ENCODE measurements around the gene SHISA9. TPM values are rescaled to one million over a fixed set of nuclear protein-coding genes. Genes with fewer than 3 reads are reported as not detected.

The SHISA9 gene
- total and polyA plus RNA-seq, 5 donors from 2014 or later = not detected

GRCh38 chr16:12958366-12958765, 57.0 kb downstream of the SHISA9 start:
- Mint-ChIP-seq H3K4me3 (no peak overlapping the region), H3K36me3 (no peaks in the 10 kb centered on the region), H3K4me1 (no peaks in the 10 kb centered on the region), H3K27ac (no peak overlapping the region), H3K27me3 (no peaks in the 10 kb centered on the region), H3K9me3 (peaks cover 0 to 10% (median 2%) of the 10 kb centered on the region in 7 donors)
- no peaks in the 10 kb centered on the region for H3K36me3 ChIP-seq (ENCODE audit: control insufficient read depth, insufficient read depth, low read length)
- H3K4me3 ChIP-seq (ENCODE audit: low read depth, low read length) = no peak overlapping the region
- DNase-seq (no peak), ATAC-seq (ENCODE audit: low read depth in 2 of 2) (no peak)
- H3K9me3 ChIP-seq (ENCODE audit: control insufficient read depth in 2 of 2, low read length in 2 of 2) = no peaks in the 10 kb centered on the region
- no peaks in the 10 kb centered on the region for H3K4me1 ChIP-seq (ENCODE audit: control insufficient read depth, insufficient read depth, low read length, poor library complexity, severe bottlenecking)
- no peaks in the 10 kb centered on the region for H3K27me3 ChIP-seq (ENCODE audit: control insufficient read depth, insufficient read depth, low read length)
- H3K27ac ChIP-seq (ENCODE audit: insufficient read depth, low read length, poor library complexity, severe bottlenecking) = no peak overlapping the region

- Mint-ChIP-seq H3K4me1 (no peaks in the 10 kb centered on the region), H3K9me3 (peaks cover 0 to 10% (median 2%) of the 10 kb centered on the region in 7 donors), H3K36me3 (no peaks in the 10 kb centered on the region), H3K27ac (no peak overlapping the region), H3K27me3 (no peaks in the 10 kb centered on the region), H3K4me3 (no peak overlapping the region)
- DNase-seq = no peak
- Histone ChIP-seq H3K27ac (ENCODE audit: insufficient read depth, low read length, poor library complexity, severe bottlenecking) (no peak overlapping the region), H3K9me3 (ENCODE audit: control insufficient read depth in 2 of 2, low read length in 2 of 2) (no peaks in the 10 kb centered on the region), H3K27me3 (ENCODE audit: control insufficient read depth, insufficient read depth, low read length) (no peaks in the 10 kb centered on the region), H3K36me3 (ENCODE audit: control insufficient read depth, insufficient read depth, low read length) (no peaks in the 10 kb centered on the region), H3K4me1 (ENCODE audit: control insufficient read depth, insufficient read depth, low read length, poor library complexity, severe bottlenecking) (no peaks in the 10 kb centered on the region), H3K4me3 (ENCODE audit: low read depth, low read length) (no peak overlapping the region)
- ATAC-seq (ENCODE audit: low read depth in 2 of 2) = no peak
Measured at GRCh38 chr16:12959072-12959471, 57.7 kb downstream of the SHISA9 start.

GRCh38 chr16:12961626-12962025, 60.2 kb downstream of the SHISA9 start:
- no peaks in the 10 kb centered on the region for H3K4me1 Mint-ChIP-seq
- Histone ChIP-seq H3K36me3 (ENCODE audit: control insufficient read depth, insufficient read depth, low read length) (no peaks in the 10 kb centered on the region), H3K4me3 (ENCODE audit: low read depth, low read length) (no peak overlapping the region), H3K27me3 (ENCODE audit: control insufficient read depth, insufficient read depth, low read length) (no peaks in the 10 kb centered on the region), H3K9me3 (ENCODE audit: control insufficient read depth in 2 of 2, low read length in 2 of 2) (no peaks in the 10 kb centered on the region), H3K27ac (ENCODE audit: insufficient read depth, low read length, poor library complexity, severe bottlenecking) (no peak overlapping the region), H3K4me1 (ENCODE audit: control insufficient read depth, insufficient read depth, low read length, poor library complexity, severe bottlenecking) (no peaks in the 10 kb centered on the region)
- ATAC-seq (ENCODE audit: low read depth in 2 of 2) = no peak
- no peak overlapping the region for H3K27ac Mint-ChIP-seq
- H3K9me3 Mint-ChIP-seq = peaks cover 0 to 10% (median 0%) of the 10 kb centered on the region in 7 donors
- H3K4me3 Mint-ChIP-seq = no peak overlapping the region
- no peaks in the 10 kb centered on the region for H3K27me3 Mint-ChIP-seq
- H3K36me3 Mint-ChIP-seq = no peaks in the 10 kb centered on the region
- DNase-seq = no peak

GRCh38 chr16:12964461-12964860, 63.1 kb downstream of the SHISA9 start:
- Histone ChIP-seq H3K4me1 (ENCODE audit: control insufficient read depth, insufficient read depth, low read length, poor library complexity, severe bottlenecking) (no peaks in the 10 kb centered on the region), H3K4me3 (ENCODE audit: low read depth, low read length) (no peak overlapping the region), H3K27ac (ENCODE audit: insufficient read depth, low read length, poor library complexity, severe bottlenecking) (no peak overlapping the region), H3K27me3 (ENCODE audit: control insufficient read depth, insufficient read depth, low read length) (no peaks in the 10 kb centered on the region), H3K36me3 (ENCODE audit: control insufficient read depth, insufficient read depth, low read length) (no peaks in the 10 kb centered on the region), H3K9me3 (ENCODE audit: control insufficient read depth in 2 of 2, low read length in 2 of 2) (no peaks in the 10 kb centered on the region)
- Mint-ChIP-seq H3K27me3 (no peaks in the 10 kb centered on the region), H3K4me3 (no peak overlapping the region), H3K9me3 (peaks cover 0 to 8% (median 0%) of the 10 kb centered on the region in 7 donors), H3K4me1 (no peaks in the 10 kb centered on the region), H3K36me3 (no peaks in the 10 kb centered on the region), H3K27ac (no peak overlapping the region)
- ATAC-seq (ENCODE audit: low read depth in 2 of 2) (no peak), DNase-seq (no peak)

- no peak overlapping the region for H3K4me3 ChIP-seq (ENCODE audit: low read depth, low read length)
- no peak for ATAC-seq (ENCODE audit: low read depth in 2 of 2)
- no peaks in the 10 kb centered on the region for H3K27me3 ChIP-seq (ENCODE audit: control insufficient read depth, insufficient read depth, low read length)
- Mint-ChIP-seq H3K27me3 (no peaks in the 10 kb centered on the region), H3K9me3 (peaks cover 0 to 8% (median 0%) of the 10 kb centered on the region in 7 donors), H3K27ac (no peak overlapping the region), H3K36me3 (no peaks in the 10 kb centered on the region), H3K4me3 (no peak overlapping the region), H3K4me1 (no peaks in the 10 kb centered on the region)
- no peak for DNase-seq
- no peaks in the 10 kb centered on the region for H3K4me1 ChIP-seq (ENCODE audit: control insufficient read depth, insufficient read depth, low read length, poor library complexity, severe bottlenecking)
- no peak overlapping the region for H3K27ac ChIP-seq (ENCODE audit: insufficient read depth, low read length, poor library complexity, severe bottlenecking)
- H3K9me3 ChIP-seq (ENCODE audit: control insufficient read depth in 2 of 2, low read length in 2 of 2) = no peaks in the 10 kb centered on the region
- no peaks in the 10 kb centered on the region for H3K36me3 ChIP-seq (ENCODE audit: control insufficient read depth, insufficient read depth, low read length)
Measured at GRCh38 chr16:12965274-12965804, 63.9 kb downstream of the SHISA9 start.

GRCh38 chr16:12971241-12971640, 69.8 kb downstream of the SHISA9 start:
- Histone ChIP-seq H3K36me3 (ENCODE audit: control insufficient read depth, insufficient read depth, low read length) (no peaks in the 10 kb centered on the region), H3K27ac (ENCODE audit: insufficient read depth, low read length, poor library complexity, severe bottlenecking) (no peak overlapping the region), H3K4me1 (ENCODE audit: control insufficient read depth, insufficient read depth, low read length, poor library complexity, severe bottlenecking) (no peaks in the 10 kb centered on the region), H3K9me3 (ENCODE audit: control insufficient read depth in 2 of 2, low read length in 2 of 2) (no peaks in the 10 kb centered on the region), H3K27me3 (ENCODE audit: control insufficient read depth, insufficient read depth, low read length) (no peaks in the 10 kb centered on the region), H3K4me3 (ENCODE audit: low read depth, low read length) (no peak overlapping the region)
- Mint-ChIP-seq H3K4me3 (no peak overlapping the region), H3K36me3 (no peaks in the 10 kb centered on the region), H3K4me1 (no peaks in the 10 kb centered on the region), H3K27ac (no peak overlapping the region), H3K27me3 (no peaks in the 10 kb centered on the region), H3K9me3 (no peaks in the 10 kb centered on the region)
- DNase-seq = no peak
- no peak for ATAC-seq (ENCODE audit: low read depth in 2 of 2)

GRCh38 chr16:12972246-12972645, 70.8 kb downstream of the SHISA9 start:
- Histone ChIP-seq H3K27ac (ENCODE audit: insufficient read depth, low read length, poor library complexity, severe bottlenecking) (no peak overlapping the region), H3K4me1 (ENCODE audit: control insufficient read depth, insufficient read depth, low read length, poor library complexity, severe bottlenecking) (no peaks in the 10 kb centered on the region), H3K27me3 (ENCODE audit: control insufficient read depth, insufficient read depth, low read length) (no peaks in the 10 kb centered on the region), H3K36me3 (ENCODE audit: control insufficient read depth, insufficient read depth, low read length) (no peaks in the 10 kb centered on the region), H3K9me3 (ENCODE audit: control insufficient read depth in 2 of 2, low read length in 2 of 2) (no peaks in the 10 kb centered on the region), H3K4me3 (ENCODE audit: low read depth, low read length) (no peak overlapping the region)
- H3K27me3 Mint-ChIP-seq = no peaks in the 10 kb centered on the region
- ATAC-seq (ENCODE audit: low read depth in 2 of 2) (no peak), DNase-seq (no peak)
- no peak overlapping the region for H3K27ac Mint-ChIP-seq
- H3K4me3 Mint-ChIP-seq = no peak overlapping the region
- no peaks in the 10 kb centered on the region for H3K4me1 Mint-ChIP-seq
- peaks cover 0 to 3% (median 0%) of the 10 kb centered on the region in 7 donors for H3K9me3 Mint-ChIP-seq
- no peaks in the 10 kb centered on the region for H3K36me3 Mint-ChIP-seq

GRCh38 chr16:12975766-12976165, 74.4 kb downstream of the SHISA9 start:
- no peaks in the 10 kb centered on the region for H3K4me1 Mint-ChIP-seq

More at GRCh38 chr16:12975766-12976165, 74.4 kb downstream of the SHISA9 start:
- Histone ChIP-seq H3K27me3 (ENCODE audit: control insufficient read depth, insufficient read depth, low read length) (no peaks in the 10 kb centered on the region), H3K9me3 (ENCODE audit: control insufficient read depth in 2 of 2, low read length in 2 of 2) (no peaks in the 10 kb centered on the region), H3K4me3 (ENCODE audit: low read depth, low read length) (no peak overlapping the region), H3K4me1 (ENCODE audit: control insufficient read depth, insufficient read depth, low read length, poor library complexity, severe bottlenecking) (no peaks in the 10 kb centered on the region), H3K36me3 (ENCODE audit: control insufficient read depth, insufficient read depth, low read length) (no peaks in the 10 kb centered on the region), H3K27ac (ENCODE audit: insufficient read depth, low read length, poor library complexity, severe bottlenecking) (no peak overlapping the region)
- DNase-seq (no peak), ATAC-seq (ENCODE audit: low read depth in 2 of 2) (no peak)
- Mint-ChIP-seq H3K4me3 (no peak overlapping the region), H3K27ac (no peak overlapping the region), H3K36me3 (no peaks in the 10 kb centered on the region), H3K9me3 (peaks cover 0 to 7% (median 2%) of the 10 kb centered on the region in 7 donors), H3K27me3 (no peaks in the 10 kb centered on the region)
